HT-29 (cell line): ENCODE measurements around the gene RIMS3. TPM values are rescaled to one million over a fixed set of nuclear protein-coding genes. Genes with fewer than 3 reads are reported as not detected.

ENCODE experiments used
- DNase-seq: peaks from one replicate; pipeline ENCODE4 v3.0.0-alpha.2; 2015; ENCODE audit warnings: low spot score
- total RNA-seq: library from RNA; depleted of rRNA; stranded (reverse); fragments of >200 nt; shearing (Covaris generic); gene quantifications from 2 replicates; pipeline ENCODE4 v1.2.3, GENCODE V29; 2014

RIMS3 gene
- total RNA-seq, 1 experiment from 2014 or later: 0.05 TPM

DNA sequence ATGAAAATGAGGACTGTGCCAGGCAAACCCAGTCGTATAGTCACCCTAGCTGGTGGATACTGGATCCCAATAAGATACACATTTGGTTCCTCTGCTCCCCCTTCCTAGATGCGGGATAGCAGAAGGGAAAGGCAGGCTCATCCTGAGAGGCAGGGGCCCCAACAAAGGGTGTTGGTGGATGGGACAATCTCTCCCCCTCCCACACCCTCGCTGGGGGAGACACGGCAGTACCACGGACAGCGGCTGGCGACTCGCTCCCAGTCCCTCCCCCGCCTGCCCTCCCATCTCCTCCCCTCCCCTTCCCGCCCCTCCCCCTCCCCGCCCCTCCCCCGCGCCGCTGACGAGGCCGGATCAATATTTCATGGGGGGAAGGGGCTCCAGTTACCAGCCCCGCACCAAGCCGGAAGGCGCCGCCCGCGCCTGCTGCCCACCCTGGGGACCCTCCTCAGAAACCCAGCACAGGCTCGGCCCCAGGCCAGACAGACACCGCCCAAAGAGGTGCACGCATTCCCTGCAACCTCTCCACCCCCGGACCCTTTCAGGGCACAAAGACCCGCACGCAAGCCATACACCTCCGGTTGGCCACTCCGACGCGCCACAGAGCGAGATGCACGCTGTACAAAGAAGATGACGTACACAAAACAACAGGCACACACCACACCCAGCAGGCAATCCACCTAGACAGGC, 11.5 kb downstream of the RIMS3 start:
- no peak for DNase-seq

DNA sequence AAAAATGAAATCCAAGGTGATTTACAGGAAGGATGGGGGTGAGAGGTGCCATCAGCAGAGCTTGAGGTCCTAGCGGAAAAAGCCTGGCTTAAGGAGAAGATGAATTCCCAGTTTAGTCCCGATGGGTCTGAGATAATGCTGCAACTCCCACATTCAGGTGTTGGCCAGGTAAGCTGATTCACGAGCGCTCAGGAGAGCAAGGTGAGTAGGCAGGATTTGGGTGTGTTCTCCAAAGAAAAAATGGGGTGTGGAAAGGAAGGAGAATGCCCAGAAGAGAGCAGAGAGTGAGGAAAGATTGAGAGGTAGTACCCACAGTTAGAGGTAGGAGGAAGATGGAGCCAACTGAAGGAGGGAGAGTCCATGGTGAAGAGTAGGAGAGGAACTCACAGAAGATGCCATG, 12.5 kb downstream of the RIMS3 start:
- DNase-seq: no peak

DNA sequence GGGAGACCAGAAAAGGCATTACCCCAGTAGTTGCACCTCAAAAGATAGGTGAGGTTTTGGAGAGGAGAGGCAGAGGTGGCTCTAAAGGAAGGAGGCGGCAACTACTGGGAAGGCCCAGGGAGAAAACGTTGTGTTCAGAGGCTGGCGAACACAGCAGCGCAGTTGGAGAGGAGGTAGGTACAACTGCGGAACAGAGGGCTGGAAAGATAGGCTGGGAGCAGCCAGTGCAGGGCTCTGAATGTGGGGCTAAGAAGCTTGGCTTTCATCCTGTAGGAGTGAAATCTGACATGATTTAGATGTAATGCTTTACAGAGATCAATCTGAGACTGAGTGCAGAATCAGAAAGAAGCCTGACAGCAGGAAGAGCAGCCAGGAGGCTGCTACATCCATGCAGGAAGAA, 13.0 kb downstream of the RIMS3 start:
- DNase-seq: no peak

DNA sequence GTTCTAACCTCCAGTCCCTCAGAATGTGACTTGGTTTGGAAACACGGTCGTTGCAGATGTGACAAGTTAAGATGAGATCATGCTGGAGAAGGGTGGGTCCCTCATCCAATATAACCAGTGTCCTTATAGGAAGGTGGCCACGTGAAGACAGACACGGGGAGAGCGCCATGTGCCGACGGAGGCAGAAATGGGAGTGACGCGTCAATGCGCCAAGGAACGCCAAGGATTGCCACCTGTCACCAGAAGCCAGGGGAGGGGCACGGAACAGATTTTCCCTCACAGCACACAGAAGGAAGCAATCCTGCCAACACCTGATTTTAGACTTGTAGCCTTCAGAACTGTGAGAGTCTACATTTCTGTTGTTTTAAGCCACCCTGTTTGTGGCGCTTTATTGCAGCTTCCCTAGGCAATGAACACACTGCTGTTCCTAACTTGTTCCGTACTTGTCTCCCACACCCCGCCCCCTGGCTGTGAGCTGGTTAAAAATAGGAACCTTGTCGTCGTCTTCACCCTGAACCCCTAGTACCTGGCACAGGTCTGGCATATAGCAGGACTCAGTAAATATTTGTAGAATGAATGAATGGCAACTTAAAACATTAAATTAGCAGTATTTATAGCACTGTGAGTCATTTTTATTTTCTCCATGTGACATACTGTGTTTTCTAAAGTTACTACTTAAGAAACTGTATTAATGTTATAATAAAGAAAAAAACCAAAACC, 14.2 kb downstream of the RIMS3 start:
- no peak for DNase-seq

DNA sequence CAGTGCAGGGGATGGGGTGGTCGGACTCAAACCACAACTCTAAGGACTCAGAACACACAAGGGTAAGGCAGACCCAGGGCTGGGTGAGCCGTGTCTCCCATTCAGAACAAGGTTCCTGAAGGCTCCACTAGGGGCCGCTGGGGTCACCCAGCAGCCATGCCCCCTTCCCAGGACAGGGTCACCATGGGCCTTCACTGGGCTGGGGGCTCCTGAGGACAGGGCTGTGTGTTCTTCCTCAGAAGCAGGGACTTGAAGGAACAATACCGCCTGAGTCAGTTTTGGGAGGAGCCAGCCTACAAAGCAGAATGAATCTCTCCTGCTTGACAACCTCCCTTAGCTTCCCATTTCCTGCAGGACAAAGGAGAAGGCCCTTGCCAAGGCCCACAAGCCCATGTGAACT, 15.4 kb downstream of the RIMS3 start:
- no peak for DNase-seq

DNA sequence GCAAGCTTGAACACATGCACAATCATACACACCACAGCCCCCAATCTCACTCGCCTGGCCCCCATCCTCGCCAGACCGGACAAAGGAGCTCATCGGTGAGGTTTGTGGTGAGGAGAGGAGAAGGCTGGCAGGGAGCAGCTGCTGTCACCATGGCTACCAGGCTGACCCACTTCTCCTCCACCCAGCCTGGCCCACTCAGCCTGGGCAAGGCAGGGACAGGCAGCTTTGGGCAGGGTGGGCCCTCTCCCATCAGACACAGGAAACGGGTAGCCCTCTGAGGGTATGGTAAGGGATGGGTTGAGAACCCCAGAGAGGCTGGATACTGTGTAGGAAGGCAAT, 15.9 kb downstream of the RIMS3 start:
- DNase-seq: no peak

DNA sequence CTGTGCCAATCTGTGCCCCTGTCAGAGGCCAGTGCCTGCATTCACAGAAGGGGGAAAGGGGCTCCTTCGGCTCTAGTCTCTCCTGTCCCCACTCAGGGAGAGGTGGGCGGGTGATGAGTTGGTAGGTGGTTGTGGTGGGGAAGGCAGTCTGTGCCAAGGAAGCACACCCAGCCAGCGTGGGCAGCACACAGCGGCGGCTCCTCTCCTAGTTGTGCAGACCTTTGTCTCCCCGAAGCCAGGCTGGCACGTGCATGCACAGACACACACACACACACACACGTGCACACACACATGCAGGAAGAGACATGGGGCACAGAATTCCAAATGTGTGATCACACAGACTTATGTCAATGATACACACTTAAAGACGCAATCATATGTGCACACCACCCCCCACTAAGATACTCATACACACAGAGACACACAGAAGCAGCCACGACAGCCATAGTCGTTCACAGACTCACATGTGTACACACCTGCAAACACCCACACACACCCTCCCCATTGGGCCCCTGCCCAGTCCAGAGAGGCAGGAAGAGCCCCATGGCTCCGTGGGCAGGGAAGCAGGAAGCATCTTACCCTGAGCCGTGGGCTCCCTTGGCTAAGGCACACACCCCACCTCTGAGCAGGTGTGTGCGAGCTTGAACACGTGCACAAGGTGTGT, 16.4 kb downstream of the RIMS3 start:
- no peak for DNase-seq

DNA sequence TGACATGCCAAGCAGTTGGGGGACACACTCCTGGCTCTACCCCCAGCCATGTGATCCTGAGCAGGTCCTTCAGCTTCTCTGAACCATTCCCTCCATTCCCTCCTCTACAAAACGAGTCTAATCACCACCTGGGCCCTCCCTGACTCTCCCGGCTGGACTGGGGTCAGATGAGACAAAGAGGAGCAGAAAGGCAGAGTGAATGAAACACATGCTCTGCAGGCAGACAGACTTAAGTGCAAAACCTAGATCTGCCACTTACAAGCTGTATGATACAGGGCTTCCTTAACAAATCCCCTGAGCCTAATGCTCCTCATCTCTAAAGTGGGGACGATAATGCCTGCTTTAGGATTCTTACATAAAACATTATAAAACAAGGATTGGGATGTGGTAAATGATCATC, 17.3 kb downstream of the RIMS3 start:
- no peak for DNase-seq

DNA sequence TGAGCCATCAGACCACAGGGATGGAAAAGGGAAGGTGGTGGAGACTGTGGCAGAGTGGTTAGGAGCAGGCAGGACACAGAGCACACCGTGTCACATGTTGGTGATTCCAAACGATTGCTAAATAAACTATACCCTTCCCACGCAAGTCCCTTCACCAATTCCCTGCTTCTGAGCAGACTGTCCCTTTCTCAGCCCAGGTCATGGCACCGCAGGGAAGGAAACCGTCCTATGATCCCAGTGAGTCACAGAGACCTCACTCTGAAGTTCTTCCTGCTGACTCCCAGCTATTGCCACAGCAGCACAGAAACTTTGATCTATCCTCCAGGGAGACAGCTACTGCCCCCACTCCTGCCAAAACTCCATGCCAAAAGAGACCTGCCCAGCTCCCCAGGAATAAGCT, 19.2 kb downstream of the RIMS3 start:
- no peak for DNase-seq

DNA sequence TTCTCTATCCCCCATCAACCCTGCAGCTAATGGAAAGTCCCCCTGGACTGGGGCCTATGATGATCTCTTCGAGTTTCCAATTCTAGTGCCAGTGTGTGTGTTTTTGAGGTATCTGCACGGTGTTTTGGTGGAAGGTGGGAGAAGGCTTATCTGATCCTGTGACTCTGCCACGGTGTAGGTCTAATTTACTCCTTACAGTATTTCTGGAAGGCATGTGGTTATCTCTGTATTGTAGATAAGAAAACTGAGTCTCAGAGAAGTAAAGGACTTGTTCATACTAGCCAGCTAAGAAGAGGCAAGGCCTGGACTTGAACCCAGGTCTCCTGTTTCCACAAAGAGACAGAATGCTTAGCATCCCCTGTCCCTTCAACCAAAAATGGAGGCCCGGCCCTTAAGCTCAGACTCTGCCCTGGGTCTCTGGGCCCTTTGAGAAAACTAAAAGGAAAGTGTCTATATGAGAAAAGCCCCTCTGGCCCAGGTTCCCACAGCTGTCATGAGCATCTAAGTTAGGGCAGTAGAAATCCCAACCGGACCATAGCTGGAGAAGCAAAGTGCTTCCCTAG, 20.3 kb downstream of the RIMS3 start:
- DNase-seq: no peak

DNA sequence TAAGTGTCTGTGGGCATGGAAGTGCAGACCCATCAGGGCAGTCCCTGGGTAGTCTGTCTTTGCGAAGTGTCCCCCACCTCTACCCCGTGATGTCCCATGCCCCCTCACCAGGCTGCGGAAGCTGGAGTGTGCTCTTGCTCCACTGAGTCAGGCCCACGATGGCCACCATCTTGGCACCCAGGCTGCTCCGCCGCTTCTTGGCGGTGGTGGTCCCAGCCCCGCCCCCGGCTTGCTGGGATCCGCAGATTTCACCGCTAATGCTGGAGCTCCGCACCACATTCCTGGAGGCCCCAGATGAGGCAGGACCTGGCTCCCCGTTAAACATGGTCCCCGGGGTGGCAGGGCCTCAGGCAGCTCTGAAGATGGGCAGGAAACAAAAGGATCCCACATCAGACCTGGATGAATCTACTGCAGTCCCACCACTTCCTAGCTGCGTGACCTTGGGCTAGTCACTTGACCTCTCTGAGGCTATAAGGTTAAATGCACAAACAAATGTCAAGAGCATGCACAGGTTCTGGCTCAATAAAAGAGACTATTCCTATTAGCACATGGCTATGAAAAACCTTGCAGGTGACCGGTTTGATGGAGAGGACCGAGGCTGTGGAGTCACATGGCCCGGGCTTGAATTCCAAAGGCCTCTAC, 23.8 kb downstream of the RIMS3 start:
- DNase-seq: no peak

DNA sequence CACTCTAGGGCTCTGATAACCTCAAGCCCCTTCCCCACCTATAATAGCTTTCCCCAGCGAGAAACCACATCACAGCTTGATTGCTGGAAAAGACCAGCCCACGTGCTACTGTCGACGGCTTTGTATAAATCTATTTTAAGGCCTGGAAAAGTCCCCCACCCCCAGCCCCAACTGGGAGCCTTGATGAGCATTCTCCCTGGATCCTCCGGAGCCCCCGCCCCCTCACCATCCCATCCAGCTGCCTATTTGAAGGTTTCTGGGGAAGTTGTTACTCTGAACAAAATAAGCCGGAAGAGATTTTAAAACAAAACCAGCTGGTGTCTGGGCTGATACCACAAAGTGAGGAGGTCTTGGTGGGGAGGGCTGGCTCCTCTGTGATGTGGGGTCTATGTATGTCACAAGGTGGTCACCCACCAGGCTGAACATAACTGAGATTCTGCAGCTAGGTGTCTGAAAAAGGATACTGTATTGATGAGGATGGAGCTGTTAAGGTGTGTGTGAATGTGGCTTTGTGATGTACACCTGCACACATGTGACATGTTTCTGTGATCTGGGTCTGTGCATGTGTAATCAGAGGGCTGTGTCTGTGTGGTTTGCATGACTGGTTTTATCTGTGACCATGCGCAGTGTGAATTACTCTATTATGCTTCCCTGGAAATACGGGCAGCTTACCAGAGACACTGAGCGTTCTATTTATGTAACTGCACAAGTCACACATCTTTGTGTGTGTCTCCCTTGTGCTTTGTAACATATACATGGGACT, 25.0 kb downstream of the RIMS3 start:
- no peak for DNase-seq

DNA sequence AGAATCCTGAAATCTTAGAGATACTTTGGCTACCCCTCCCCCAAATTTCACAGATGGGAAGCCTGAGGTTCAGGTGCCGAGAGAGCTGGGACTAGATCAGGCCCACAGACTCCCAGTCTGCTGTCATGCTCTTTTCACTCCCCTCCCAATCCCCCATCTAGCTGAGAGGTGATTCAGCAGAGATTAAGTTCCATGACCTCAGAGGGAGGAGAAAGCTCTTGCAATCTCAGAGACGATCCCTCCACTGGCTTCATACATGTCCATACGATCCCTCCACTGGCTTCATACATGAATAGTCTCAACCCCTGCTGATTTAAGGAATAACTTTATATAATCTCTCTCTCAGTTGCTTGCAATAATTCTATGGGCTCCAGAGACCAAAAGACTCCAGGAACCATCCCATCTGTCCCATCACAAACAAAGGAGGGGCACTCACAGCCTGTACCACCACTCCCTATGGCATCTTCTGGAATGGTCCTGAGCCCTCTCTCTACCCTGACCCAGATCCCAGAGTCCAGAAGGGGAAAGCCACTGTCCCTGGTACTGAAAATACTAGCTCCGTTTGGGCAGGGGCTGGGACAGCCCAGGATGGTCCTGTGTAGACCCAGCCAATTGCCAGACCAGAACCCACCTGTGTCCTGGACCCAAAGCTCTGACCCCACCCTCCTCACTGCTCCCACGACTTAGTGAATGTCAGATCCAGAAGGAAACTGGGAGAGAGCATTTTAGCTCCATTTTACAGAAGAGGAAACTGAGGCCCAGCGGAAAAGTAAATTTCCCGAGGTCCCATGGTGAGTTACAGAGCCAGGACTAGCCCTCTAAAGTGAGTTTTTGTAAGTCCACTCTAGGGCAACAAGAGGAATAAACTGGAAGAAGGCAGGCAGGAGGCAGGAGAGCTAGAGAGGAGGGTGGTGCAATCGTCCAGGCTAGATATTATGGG, 27.1 kb downstream of the RIMS3 start:
- DNase-seq: no peak

DNA sequence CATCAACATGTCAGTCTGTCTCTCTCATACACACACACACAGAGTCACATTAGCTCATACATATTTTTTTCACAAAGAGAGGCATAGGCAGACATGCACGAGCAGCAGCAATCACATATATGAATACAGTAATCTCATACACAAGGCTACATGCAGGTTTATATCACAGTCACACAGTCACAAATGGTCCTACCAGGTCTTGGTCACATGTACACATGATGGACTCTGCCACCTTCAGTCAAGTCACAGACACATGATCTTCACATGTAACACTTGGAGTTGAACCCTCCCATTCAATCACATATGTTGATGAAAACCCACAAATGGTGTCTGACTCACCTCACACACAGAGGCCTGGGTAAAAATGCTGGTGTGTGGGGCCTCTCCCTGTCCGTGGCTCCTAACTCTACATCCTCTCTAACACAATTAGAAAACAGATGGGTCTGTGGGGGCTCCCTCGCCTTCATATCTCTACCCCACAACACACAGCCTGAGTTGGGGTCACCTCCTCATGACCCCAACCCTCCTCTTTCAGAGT, 27.9 kb downstream of the RIMS3 start:
- DNase-seq: no peak

DNA sequence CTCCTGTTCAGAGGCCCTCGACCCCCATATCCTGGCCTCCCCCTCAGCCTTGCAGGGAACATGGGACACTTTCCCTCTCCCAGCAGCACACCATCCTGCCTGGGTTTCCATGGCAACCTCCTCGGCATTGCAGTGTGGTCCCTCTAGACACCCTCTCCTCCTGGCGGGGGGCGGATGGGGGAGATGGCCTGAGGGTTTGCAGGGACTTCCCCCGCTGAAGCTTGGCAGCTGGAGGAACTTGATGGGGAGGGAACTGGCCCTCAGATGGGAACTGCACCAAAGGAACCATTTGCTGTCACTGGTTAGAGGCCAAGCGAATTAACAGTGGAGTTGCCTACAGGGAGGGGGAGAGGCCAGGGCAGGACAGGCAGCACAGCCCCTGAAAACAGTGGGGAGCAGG, 28.7 kb downstream of the RIMS3 start:
- no peak for DNase-seq

DNA sequence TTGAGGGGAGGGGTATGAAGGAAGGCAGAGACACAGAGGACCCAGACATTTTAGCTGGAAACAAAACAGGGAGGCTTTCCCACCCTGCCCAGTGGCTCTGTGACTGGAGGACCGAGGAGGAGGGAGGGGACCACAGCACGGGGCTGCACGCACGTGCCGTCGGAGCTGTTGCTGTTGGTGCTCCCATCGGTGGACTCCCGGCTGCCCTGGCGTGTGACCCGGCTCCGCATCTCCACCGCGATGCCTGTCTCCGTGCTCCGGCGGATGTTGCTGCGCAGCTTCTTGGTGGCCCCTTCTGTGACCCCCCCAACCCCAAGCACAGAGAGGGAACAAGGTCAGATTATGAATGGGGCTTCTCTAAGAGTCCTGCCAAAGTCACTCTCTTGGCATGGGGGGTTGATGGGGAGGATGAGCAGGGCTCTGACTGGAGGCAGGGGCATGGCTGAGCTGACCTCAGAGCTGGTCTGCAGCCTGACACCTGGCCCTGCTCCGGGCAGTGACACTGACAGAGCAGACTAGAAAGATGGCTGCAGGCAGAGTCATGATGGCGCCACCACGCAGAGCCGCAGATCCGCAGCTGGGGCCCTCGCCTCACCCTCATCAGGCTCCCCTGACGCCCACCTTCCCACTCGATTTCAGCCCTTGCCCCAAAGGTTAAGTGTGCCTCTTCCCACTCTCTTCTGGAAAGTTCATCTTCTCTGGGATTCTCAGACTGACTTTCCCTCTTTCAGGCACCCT, 29.6 kb downstream of the RIMS3 start:
- no peak for DNase-seq

DNA sequence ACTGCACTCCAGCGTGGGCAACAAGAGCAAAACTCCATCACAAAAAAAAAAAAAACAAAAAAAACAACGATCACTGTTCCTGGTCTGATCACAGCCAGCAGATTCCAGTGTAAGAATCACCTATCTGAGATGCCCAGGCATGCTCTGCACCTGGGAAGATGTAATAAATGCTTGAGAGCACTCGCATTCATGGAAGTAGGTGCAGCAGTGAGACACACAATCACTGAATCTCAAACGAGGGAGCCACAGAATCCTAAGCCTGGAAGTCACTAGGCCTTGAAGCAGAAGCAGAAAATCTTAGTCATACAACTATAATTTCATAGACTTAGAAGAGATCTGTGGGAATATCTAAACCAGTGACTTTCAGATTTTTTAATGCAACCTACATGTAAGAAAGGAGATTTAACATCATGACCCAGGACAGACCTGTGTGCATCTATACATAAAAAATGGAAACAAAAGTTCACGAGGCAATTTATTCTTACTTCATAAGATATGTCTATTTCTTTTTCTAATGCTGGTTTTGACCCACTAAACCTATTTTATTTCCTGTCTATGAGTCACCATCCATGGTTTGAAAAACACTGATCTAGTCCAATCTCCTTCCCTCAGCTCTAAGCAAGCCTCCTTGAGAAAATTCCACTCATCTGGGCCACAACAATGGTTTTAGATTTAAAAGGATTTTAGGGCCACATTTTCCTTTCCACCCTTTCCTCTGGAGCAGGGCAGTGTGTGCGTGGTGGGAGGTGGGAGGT, 30.4 kb downstream of the RIMS3 start:
- no peak for DNase-seq

DNA sequence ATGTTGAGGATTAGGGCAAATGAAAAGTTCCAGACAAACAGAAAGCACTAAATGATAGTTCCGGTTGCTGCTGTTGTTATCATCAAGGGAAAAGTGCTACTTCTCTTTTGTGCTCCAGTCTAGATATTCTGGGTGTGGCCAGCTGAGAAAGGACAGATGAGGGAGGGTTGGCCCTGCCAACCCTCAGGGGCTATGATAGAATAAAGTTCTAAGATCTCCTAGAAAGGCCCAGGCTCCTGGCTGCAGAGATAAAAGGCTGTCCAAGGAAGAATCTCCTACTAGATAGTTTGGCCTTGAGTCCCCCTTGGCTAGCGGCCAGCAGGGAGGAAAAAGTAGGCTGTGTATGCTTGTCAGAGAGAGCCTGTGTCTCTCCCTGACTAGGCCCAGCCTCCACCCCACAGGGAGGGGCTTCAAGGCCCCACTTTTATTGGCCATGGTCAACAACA, 31.5 kb downstream of the RIMS3 start:
- no peak for DNase-seq

DNA sequence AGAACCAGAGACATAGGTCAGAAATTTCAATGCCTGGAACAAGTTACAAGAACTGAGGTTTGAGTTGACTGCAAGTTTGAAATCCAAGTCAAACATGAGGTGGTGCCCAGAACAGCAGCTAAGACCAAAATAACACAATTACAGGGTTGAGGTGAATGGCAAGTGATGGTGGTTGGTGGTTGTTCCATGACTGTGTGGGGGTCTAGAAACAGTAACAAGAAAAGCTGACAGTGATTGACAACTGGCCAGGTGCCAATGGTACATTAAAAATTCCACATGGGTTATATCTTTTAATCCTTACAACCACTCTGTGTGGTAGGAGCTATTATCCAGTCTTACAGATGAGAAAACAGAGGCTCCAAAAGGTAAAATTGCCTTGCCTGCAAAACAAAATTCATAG, 32.0 kb downstream of the RIMS3 start:
- DNase-seq: no peak
